ENCODE measurements around the gene SH3PXD2A.

Gene SH3PXD2A, protein sequence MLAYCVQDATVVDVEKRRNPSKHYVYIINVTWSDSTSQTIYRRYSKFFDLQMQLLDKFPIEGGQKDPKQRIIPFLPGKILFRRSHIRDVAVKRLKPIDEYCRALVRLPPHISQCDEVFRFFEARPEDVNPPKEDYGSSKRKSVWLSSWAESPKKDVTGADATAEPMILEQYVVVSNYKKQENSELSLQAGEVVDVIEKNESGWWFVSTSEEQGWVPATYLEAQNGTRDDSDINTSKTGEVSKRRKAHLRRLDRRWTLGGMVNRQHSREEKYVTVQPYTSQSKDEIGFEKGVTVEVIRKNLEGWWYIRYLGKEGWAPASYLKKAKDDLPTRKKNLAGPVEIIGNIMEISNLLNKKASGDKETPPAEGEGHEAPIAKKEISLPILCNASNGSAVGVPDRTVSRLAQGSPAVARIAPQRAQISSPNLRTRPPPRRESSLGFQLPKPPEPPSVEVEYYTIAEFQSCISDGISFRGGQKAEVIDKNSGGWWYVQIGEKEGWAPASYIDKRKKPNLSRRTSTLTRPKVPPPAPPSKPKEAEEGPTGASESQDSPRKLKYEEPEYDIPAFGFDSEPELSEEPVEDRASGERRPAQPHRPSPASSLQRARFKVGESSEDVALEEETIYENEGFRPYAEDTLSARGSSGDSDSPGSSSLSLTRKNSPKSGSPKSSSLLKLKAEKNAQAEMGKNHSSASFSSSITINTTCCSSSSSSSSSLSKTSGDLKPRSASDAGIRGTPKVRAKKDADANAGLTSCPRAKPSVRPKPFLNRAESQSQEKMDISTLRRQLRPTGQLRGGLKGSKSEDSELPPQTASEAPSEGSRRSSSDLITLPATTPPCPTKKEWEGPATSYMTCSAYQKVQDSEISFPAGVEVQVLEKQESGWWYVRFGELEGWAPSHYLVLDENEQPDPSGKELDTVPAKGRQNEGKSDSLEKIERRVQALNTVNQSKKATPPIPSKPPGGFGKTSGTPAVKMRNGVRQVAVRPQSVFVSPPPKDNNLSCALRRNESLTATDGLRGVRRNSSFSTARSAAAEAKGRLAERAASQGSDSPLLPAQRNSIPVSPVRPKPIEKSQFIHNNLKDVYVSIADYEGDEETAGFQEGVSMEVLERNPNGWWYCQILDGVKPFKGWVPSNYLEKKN

DNA sequence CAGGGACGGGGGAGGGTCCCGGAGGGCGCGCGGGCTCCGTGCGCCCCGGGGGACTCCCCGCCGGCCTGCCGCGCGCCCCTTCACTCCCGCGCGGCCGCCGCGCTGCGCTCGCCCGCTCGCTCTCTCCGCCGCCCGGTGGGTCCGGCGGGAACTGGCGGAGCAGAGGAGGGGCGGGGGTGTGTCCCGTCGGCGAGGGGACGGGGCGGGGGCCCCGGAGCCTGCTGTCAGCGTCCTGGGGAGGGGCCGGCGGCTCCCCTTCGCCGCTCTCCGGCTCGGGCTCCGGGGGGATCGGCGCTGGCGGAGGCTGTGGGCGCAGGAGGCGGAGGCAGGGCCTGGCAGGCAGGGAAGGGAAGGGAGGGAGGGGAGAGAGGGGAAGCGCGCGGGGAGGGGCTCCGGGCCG, at the start of gene SH3PXD2A:
Gene SH3PXD2A (minus strand): TSS at position 153 of the 400 bp plus-strand sequence. CDS start 310 bp downstream, outside the sequence.
- no peak for DNase-seq (ENCODE audit: low read depth)

DNA sequence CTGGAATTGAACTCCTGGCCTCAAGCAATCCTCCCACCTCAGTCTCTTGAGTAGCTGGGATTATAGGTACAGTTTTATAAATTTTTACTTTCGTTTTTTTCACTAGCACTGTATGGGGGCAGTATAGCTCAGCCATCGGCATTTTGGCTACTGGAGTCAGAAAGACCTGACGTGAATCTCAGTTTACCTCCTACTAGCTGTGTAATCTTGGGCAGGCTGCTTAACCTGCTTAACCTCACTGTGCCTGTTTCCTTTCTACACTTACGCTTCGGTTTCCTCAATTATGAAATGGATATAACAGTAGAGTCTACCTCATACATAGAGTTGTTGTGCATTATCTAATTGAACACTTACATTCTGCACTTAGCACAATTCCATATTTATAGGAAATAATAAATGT, 45.9 kb upstream of the SH3PXD2A start:
- no peak for DNase-seq (ENCODE audit: low read depth)

DNA sequence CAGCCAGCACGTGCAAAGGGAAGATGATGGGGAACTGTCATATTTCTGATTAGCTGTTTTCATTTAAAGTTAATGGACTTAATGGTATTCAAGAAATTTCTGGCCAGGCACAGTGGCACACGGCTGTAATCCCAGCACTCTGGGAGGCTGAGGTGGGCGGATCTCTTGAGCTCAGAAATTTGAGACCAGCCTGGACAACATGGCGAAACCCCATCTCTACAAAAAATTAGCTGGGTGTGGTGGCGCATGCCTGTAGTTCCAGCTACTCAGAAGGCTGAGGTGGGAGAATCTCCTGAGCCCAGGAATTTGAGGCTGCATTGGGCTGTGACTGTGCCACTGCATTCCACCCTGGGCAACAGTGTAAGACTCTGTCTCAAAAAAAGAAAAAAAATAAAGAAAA, 43.9 kb upstream of the SH3PXD2A start:
- DNase-seq (ENCODE audit: low read depth) = no peak

DNA sequence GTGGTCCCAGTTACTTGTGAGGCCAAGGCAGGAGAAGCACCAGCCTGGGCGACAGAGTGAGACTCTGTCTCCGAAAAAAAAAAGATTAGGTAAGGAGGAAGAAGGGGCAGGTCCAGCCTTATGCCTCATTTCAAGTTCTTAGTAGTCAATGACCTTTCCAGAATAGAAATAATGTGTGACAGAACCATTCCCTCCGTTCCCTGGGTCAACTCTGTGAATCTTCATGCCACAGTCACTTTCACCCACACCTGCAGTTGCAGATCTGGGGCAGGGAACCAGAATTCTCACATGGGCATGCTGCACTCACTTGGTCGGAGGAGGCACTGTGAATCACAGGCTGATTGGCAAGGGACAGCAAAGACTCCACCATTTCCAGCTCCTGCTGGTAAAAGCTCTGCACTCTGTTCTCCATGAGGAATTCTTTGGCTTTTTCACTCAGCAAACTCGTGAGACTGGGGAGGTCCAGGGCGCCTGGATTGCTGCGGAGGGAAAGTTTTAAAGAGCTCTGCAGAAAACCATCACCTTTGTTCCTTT, 41.9 kb upstream of the SH3PXD2A start:
- DNase-seq (ENCODE audit: low read depth) = no peak

DNA sequence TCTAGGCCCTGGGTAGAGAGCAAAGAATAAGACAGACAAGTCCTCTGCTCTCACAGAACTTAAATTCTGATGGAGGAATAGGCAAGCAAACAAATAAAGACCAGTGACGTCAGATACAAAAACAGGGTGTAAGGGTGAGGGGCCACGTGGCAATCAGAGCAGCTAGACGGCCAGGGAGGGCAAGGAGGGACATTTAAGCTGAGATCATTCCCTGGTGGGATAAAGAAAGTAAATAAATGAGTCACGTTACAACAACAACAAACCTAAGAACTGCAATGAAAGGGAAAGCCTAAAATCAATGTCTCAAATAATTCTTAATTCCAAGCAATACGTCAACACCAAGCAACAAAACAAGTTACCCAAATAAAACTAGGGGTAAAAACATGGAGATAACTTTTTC, 40.8 kb upstream of the SH3PXD2A start:
- DNase-seq (ENCODE audit: low read depth) = no peak

DNA sequence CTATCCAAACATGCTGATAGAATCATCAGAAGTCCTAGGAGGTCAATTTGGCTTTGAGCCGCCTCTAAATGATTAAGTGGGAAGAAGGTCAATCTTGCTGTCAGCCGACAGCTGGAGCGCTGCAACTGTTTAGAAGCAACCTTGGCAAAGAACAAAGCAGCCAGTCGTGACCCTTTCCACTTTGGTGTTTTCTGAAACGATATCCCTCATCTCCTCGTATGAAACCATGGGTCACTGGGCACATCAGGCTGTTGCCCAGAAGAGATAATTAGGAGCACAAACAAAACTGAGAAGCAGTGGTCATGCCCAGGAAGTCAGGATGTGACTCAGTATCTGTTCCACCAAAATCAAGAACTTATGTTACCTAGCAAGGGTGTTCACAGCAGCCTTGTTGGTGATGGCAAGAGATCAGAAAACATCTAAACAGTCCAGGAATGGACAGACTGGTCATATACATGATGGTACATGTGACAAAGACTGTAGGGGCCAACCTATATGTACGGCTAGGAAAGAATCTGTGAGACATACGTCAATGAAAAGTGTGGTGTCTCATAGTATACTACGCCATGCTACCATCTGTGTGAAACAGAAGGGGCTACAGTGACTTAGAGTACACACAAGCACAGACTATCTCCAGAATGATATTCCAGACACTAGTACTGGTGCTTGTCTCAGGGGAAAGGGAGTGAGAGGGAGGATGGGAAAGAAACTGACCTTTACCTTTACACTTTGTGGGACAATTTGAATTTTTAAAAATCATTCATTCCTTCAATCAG, 40.2 kb upstream of the SH3PXD2A start:
- DNase-seq (ENCODE audit: low read depth) = no peak

DNA sequence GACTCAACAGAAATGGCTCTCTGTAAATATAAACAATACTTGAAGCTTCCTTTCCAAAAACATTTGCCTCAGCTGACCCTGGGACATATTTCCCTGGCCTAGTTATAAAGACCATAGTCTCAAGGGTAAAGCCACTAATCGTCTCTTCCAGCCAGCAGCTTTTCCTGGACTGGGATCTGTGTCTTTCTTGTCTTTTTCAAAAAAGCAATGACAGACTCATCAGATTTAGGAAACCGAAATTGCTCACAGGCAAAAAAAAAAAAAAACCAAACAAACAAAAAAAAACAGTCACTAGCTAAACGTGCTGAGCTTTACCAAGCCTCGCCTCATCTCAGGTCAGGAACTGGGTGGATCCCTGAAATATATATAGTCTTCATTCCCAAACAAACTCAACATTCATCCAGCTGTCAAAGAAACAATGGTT, 39.1 kb upstream of the SH3PXD2A start:
- no peak for DNase-seq (ENCODE audit: low read depth)

DNA sequence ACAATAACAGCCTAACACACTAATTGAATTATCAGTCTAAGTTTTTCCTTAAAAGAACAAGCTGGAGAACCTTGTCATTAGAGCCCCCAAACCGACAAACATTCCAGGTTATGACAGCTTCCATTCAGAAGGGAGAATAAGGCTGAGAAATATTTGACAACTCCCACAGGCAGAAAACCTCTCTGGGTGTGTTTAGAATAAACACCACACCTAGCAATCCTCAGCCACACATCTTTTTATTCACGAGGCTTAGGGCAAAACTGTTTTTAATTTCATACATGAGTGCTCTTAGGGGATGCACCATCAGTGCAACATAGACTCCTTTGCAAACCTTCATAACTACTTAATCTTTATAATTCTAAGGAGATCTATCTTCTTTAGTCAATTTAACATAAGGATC, 38.4 kb upstream of the SH3PXD2A start:
- DNase-seq (ENCODE audit: low read depth) = no peak

DNA sequence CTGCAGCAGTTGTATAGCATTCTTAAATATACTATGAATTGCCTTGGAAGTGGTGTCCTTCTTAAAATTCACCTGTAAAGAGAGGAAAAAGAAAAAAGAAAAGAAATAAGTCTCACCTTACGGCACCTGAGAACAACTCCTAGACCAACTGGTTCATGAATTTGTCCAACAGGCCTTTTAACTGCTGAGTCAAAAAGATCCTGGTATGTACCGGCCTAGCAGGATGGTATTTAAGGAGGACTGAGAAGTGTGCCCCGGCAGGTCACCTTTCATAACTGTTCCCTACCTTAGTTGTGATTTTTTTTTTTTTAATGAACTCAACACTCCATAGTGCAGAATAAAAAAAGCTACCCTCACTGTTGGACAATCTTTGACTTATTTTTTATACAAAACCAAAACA, 36.8 kb upstream of the SH3PXD2A start:
- DNase-seq (ENCODE audit: low read depth) = no peak

DNA sequence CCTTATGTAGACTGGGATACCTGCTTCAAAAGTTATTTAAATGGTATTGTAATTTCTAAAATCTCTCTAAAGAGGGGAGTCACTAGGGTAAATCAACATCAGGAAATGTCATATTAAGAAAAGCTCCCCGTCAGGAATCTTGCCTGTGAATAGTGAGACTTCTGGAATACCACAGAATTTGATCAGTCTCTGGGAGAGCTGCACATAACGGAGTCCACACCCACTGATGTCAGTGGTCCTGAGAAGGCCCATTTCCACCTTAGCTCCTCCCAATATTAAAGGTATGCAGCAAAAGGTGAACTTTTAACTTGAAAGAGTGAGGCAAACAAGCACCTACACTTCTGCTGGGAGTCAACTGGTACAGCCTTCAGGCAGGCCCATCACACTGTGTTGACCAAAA, 35.3 kb upstream of the SH3PXD2A start:
- no peak for DNase-seq (ENCODE audit: low read depth)

DNA sequence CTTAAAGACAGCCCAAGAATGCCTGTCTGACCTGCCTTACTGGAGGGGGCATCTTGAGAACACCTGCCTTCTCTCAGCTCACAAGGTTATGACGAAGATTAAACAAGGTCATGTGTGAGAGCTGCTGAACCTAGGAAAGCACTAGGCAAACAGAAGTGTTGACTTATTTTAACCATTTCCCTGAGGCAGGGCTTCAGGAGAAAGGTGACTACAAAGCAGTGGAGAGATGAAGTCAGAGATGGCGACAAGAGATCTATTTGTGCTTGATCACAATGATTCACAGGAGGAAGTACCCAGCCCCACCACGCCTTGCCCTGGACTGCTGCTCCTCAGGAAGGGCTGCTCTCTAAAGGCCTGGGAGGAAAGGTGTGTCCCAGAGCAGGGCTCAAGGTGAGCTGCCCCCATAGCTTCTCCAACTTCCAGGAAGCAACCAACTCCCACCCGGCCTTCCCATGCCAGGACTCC, 34.9 kb upstream of the SH3PXD2A start:
- no peak for DNase-seq (ENCODE audit: low read depth)

DNA sequence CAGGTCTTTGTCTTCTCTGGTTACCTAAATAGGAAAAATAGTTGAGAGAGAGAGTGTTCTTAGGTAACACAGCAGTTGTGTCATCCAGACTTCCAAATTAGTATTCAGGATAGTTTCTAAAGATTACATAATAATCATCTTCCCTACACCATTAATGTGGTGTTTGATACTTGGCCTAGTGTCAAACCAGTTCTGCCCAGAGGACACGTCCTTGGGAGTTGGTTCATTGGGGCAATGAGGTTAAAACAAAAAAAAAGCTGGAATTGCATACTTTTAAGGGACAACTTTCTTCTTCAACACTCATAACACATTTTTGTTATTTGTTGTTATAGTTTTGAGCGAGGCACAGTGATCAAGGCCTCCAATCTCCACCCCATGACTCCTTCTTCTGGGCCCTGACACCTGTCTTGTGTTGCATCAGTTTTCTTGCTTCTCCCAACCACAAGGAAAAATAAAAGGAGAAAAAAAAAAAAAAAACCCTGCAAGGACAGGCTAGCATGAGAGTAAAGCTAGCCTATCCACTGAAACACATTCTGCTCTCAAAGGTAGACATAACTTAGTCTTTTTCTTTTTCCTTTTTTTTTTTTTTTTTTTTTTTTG, 33.8 kb upstream of the SH3PXD2A start:
- DNase-seq (ENCODE audit: low read depth) = no peak

DNA sequence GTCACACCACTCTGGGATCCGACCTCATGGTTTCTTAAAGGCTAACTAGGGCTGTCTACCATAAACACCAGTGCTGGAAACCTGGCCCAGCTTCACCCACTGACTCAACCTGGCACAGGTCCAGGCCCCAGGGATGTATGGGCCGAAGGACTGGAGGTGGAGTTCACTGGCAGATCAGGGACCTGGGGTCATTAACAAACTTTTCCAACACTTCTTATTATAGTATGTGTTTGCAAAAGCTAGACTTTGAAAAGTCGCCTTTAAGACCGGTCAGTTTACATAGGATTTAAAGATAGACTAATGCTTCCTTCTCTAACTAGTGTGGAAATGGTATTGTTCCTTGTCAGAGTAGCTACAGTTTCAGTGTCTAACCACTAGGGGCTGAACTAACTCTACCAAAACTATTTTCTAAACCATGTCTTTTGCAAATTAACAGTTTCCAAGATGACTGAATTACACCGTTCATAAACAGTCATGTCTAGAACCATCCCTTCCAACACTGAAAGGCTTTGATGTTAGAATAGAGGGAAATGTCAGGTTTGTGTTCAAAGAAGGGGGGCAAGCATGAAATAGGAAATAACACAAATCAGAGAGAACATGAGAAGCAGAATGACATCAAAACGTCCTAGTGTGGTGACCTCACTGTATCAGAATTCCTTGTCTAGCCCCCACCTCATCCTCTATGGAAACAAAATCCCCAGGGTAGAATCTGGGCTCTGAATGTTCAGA, 32.9 kb upstream of the SH3PXD2A start:
- no peak for DNase-seq (ENCODE audit: low read depth)

DNA sequence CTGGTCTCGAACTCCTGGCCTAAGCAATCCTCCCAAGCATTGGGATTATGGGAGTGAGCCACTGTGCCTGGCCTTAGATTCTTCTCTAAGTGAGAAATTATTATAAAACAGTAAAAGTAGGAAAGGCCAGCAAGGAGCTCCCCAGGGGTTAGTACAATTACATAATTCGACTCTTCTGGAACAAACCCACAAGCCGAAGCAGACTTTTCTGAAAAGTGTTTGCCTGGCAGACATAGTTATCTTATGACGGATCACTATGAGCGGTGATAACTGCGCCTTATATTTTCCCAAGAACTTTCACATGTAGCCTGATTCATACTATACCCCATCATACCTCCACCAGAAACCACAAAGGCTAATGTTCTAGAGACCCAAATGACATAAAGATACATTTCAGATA, 30.2 kb upstream of the SH3PXD2A start:
- no peak for DNase-seq (ENCODE audit: low read depth)

DNA sequence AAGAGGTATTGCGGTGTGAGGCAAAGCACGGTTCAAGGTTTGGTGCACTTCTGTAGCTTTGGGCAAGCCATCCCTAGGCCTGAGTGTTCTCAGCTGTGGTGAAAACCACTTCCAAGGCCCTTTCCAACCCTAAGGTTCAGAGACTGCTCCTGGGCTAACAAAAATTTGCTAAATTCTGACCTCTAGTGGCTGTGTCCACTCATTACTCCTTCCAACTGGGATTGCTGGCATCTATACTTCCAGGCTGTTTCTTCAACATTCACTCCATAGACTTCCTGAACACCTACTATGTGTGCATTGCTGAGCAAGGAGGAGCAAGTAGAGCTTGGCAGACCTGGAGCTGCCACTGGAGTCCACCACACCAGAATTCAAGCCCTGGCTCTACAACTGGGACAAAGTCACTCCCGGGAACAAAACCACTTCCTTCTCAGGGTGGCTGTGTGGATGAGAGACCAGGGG, 29.3 kb upstream of the SH3PXD2A start:
- no peak for DNase-seq (ENCODE audit: low read depth)

DNA sequence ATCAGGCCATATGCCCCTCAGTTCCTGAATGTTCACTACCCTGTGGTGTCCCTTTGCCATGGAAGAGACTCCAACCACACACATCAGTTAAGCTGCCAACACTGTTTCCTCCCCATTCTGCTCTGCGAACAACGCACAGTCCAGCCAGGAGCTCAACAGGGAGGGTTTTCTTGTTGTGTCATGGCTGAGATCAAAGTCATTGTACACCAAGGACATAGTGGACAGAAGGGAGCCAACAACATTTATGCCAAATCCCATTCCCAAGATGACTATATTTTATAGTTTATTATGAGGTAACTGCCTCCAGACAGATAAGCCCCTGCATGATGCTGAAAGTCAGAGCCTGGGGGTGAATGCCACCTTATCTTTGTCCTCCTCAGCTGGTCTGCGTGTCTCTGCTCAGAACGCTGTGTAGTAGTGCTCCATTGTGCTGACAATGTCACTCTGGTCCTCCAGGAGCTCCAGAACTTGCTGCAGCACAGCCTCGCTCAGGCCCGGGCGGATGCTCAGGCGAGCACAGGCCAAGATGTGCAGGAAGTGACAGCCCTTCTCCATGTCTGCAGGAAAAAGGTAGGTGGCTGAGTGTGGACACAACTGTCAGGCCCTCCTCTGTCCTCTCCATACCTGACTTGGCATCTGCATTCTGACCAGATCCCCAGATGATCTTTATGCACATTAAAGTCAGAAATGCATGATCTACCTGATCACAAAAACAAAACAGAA, 27.1 kb upstream of the SH3PXD2A start:
- no peak for DNase-seq (ENCODE audit: low read depth)

DNA sequence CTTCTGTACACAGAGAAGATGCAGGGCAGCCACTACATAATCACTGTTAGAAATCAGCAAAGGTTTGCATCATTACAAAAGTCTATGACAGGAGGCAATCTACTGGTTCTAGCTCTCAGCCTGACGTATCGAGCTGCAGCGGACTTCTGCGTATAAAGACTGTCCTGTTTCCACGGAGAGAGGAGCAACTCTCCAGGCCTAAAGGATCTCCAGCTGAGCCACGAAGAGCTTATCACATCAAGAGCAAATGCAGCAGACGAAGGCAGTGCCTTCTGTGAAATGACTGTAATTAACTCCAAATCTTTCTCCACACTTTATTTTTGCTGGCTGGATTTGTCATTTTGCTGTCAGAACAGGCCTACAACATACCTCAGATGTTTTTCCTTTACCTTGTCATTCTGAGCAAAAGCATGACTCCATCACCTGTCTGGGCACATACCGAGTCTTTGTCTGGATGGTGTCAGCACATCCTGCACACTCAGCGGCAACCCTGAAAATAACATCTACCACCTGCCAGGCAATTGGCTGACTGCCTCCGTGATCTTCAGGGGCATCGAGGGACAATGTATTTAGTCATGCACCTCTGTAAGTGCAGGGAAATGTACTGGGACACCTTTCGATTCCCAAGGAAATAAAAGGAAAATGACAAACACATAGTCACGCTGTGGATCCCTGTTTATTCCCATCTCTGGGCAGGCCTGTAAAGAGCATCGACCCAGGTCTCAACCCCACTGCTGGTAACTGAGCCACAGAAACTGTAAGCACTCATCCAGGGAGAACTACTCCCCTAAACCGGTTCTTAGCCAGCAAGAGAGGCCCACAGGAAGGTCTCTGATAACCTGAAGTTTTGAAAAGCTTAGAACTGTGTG, 26.3 kb upstream of the SH3PXD2A start:
- no peak for DNase-seq (ENCODE audit: low read depth)

DNA sequence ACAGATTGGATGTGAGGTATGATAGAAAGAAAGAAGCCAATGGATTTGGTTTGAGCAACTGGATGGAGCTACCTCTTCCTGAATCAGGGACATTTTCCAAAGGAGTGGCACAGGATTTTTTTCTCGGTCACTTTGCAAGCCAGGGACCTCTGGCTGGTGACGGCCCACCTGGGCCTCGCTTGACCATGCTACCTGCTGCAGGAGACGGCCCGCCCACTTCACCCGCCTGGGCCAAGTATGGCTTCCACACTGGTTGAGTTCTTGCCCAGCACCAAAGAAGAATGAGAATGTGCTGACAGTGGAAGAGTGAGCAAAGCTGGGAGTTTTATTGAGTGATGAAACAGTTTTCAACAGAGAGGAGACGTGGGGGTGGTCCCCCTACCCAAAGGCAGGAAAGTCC, 24.5 kb upstream of the SH3PXD2A start:
- no peak for DNase-seq (ENCODE audit: low read depth)

DNA sequence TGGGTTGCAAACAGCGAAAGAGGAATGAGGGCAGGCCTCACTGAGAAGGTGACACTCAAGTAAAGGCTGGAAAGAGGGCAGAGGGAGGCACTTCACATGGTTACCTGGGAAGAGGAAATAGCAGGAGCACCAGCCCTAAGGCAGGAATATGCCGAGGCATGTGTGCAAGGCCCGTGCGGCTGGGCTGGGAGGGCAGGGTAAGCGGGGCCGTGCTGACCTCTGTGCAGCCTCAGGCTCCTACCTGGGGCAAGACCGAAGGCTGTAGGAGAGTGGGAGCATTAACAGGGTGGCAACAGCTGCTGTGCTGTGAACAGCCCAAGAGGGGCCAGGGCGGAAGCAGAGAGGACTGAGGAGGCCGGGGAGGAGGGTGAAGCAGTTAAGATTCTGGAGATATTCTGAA, 24.0 kb upstream of the SH3PXD2A start:
- no peak for DNase-seq (ENCODE audit: low read depth)
